ENCODE data around the gene COX5A.
"Not testable (repeated sequence)": the region's sequence is repeated elsewhere in the genome, so short reads cannot be mapped to it uniquely, and the experiment has no call there.

COX5A gene

GRCh38 chr15:74902295-74903075, 35.4 kb downstream of the COX5A start:
- no peak for DNase-seq (ENCODE audit: low read depth)

- DNase-seq (ENCODE audit: low read depth), result peak; percentile 41
Observed at GRCh38 chr15:74901612-74902063, 36.2 kb downstream of the COX5A start.

- no peak for DNase-seq (ENCODE audit: low read depth)
Observed at GRCh38 chr15:74897300-74897701, 40.6 kb downstream of the COX5A start.

GRCh38 chr15:74896316-74896715, 41.6 kb downstream of the COX5A start:
- no peak for DNase-seq (ENCODE audit: low read depth)

GRCh38 chr15:74895830-74896229, 42.0 kb downstream of the COX5A start:
- DNase-seq (ENCODE audit: low read depth), result no peak

GRCh38 chr15:74894383-74894782, 43.5 kb downstream of the COX5A start:
- not testable (repeated sequence) for DNase-seq (ENCODE audit: low read depth)

GRCh38 chr15:74893627-74894026, 44.2 kb downstream of the COX5A start:
- DNase-seq (ENCODE audit: low read depth), result no peak

GRCh38 chr15:74892931-74893330, 44.9 kb downstream of the COX5A start:
- DNase-seq (ENCODE audit: low read depth), result no peak

- DNase-seq (ENCODE audit: low read depth), result no peak
Observed at GRCh38 chr15:74892313-74892712, 45.6 kb downstream of the COX5A start.

- no peak for DNase-seq (ENCODE audit: low read depth)
Observed at GRCh38 chr15:74891469-74891868, 46.4 kb downstream of the COX5A start.

- no peak for DNase-seq (ENCODE audit: low read depth)
Observed at GRCh38 chr15:74890665-74890960, 47.3 kb downstream of the COX5A start.

GRCh38 chr15:74889883-74890664, 47.8 kb downstream of the COX5A start, which contains the start of gene MPI:
Gene MPI (plus strand): TSS chr15:74890042. CDS start chr15:74890074, 32 bp downstream.
- DNase-seq (ENCODE audit: low read depth), result peak; percentile 78

- DNase-seq (ENCODE audit: low read depth), result no peak
Observed at GRCh38 chr15:74889390-74889882, 48.4 kb downstream of the COX5A start.

- no peak for DNase-seq (ENCODE audit: low read depth)
Observed at GRCh38 chr15:74888716-74889115, 49.2 kb downstream of the COX5A start.

- DNase-seq (ENCODE audit: low read depth), result not testable (repeated sequence)
Observed at GRCh38 chr15:74887537-74888193, 50.2 kb downstream of the COX5A start.

- no peak for DNase-seq (ENCODE audit: low read depth)
Observed at GRCh38 chr15:74885461-74885860, 52.4 kb downstream of the COX5A start.

GRCh38 chr15:74884428-74885223, 53.2 kb downstream of the COX5A start:
- DNase-seq (ENCODE audit: low read depth), result no peak

GRCh38 chr15:74882528-74882927, 55.3 kb downstream of the COX5A start:
- no peak for DNase-seq (ENCODE audit: low read depth)

GRCh38 chr15:74878273-74878672, 59.6 kb downstream of the COX5A start:
- no peak for DNase-seq (ENCODE audit: low read depth)

- no peak for DNase-seq (ENCODE audit: low read depth)
Observed at GRCh38 chr15:74873756-74874424, 64.0 kb downstream of the COX5A start.

Measured in T follicular helper cell (primary cell).